GM12865 (cell line): ENCODE data around the gene SLC6A17.

ENCODE experiments used
- DNase-seq: peaks from one replicate; pipeline ENCODE4 v3.0.0; 2010; ENCODE audit warnings: low read depth
- H3K4me3 ChIP-seq: 2 replicates; pipeline ENCODE4 v1.5.1; 2011; ENCODE audit warnings: mild to moderate bottlenecking, low read depth, low read length, control low read depth
- CTCF ChIP-seq: IDR thresholded peaks from 2 replicates; pipeline ENCODE4 v1.5.1; 2011; ENCODE audit warnings: low read length, control low read depth, low read depth, inconsistent platforms; ENCODE audit not compliant: insufficient read depth; ENCODE audit errors: missing control alignments

SLC6A17 gene

GRCh38 chr1:110234691-110235090, 84.4 kb downstream of the SLC6A17 start:
- no peak overlapping the region for H3K4me3 ChIP-seq
- no peak for DNase-seq
- TF ChIP-seq CTCF, result no peak

GRCh38 chr1:110235181-110235833, 85.0 kb downstream of the SLC6A17 start:
- no peak overlapping the region for H3K4me3 ChIP-seq
- no peak for DNase-seq

GRCh38 chr1:110235834-110236682, 85.8 kb downstream of the SLC6A17 start:
- peak; percentile 30 for DNase-seq
- no peak for TF ChIP-seq CTCF
- no peak overlapping the region for H3K4me3 ChIP-seq

More at GRCh38 chr1:110235181-110235833, 85.0 kb downstream of the SLC6A17 start:
- no peak for TF ChIP-seq CTCF

GRCh38 chr1:110237386-110238152, 87.3 kb downstream of the SLC6A17 start:
- peak; percentile 43 for DNase-seq
- no peak for TF ChIP-seq CTCF
- H3K4me3 ChIP-seq, result no peak overlapping the region

- TF ChIP-seq CTCF, result no peak
- no peak overlapping the region for H3K4me3 ChIP-seq
- peak; percentile 21 for DNase-seq
These were observed 89.4 kb downstream of the SLC6A17 start for GRCh38 chr1:110239441-110240430.
